ENCODE measurements around the gene ARSI.

DNA sequence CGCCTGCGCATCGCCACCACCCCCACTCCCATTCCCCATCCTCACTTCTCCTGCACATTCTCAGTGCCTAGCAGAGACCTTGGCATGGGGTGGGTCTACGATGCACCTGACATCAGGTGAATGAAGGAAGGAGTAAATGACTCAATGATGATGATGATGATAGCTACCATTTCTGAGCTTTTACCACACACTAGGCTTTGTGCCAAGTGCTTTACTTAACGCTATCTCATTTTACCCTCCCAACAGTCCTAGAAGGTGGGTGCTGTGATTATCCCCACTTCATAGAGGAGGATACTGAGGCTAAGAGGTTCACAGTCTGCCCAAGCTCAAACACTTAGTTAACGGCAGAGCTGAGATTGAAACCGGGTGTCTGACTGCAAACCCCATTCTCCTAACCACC is 40.2 kb downstream of the ARSI start:
- TF ChIP-seq, protein P1, sequence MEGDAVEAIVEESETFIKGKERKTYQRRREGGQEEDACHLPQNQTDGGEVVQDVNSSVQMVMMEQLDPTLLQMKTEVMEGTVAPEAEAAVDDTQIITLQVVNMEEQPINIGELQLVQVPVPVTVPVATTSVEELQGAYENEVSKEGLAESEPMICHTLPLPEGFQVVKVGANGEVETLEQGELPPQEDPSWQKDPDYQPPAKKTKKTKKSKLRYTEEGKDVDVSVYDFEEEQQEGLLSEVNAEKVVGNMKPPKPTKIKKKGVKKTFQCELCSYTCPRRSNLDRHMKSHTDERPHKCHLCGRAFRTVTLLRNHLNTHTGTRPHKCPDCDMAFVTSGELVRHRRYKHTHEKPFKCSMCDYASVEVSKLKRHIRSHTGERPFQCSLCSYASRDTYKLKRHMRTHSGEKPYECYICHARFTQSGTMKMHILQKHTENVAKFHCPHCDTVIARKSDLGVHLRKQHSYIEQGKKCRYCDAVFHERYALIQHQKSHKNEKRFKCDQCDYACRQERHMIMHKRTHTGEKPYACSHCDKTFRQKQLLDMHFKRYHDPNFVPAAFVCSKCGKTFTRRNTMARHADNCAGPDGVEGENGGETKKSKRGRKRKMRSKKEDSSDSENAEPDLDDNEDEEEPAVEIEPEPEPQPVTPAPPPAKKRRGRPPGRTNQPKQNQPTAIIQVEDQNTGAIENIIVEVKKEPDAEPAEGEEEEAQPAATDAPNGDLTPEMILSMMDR (IDR thresholded peaks at IDR 0.05; ENCODE audit: insufficient read depth, low read length, poor library complexity, severe bottlenecking) = no peak
- TF ChIP-seq EZH2phosphoT487 (conservative IDR thresholded peaks at IDR 0.05; ENCODE audit: low read length) = no peak

All from SU-DHL-6 (cell line).